Retina (tissue), 1 donor: ENCODE data around the gene MS4A4A.
"Not testable (repeated sequence)": the region's sequence is repeated elsewhere in the genome, so short reads cannot be mapped to it uniquely, and the experiment has no call there.

ENCODE experiments used
- DNase-seq: peaks from one replicate; pipeline ENCODE4 v3.0.0-alpha.2; 2016

MS4A4A gene

DNA sequence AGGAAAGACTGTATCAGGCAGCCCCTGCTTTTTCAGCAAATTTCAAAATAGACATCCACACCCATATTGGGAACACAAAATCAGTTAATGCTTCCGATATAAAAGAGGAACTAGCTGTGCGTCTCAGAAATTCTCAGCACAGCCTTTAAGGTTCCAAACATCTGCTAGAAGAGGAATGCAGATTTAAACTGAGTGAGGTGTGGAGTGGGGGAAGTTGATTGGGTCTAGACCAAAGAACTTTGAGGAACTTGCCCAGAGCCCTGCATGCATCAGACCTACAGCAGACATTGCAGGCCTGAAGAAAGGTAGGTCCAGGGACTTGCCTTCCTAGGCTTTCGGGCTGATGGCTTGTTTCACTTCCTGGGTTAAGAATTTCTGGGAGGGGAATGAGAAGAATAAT lies at the start of gene MS4A4A:
Gene MS4A4A, plus strand, starts transcription at position 255 of the 400 bp plus-strand sequence. Its CDS starts 10 bp downstream, at position 265.
- DNase-seq = no peak

DNA sequence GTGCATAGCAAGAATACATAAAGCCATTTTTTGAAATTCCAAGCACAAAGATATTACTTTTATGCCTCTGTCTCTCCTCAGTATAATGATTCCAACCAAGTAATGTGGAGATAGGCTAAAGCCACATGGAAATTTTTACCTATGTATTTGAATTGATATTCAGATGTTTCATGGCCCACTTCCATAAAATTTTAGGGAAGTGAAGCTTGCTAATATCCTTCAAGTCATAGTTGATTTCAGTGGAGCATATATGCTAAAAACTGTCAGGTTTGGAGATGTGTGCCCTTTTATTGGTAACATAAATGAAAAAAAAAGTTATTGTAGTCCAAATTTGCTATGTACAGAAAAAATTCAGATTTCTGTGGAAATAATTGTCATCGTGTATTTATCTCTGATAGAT lies 49.8 kb upstream of the MS4A4A start:
- no peak for DNase-seq

DNA sequence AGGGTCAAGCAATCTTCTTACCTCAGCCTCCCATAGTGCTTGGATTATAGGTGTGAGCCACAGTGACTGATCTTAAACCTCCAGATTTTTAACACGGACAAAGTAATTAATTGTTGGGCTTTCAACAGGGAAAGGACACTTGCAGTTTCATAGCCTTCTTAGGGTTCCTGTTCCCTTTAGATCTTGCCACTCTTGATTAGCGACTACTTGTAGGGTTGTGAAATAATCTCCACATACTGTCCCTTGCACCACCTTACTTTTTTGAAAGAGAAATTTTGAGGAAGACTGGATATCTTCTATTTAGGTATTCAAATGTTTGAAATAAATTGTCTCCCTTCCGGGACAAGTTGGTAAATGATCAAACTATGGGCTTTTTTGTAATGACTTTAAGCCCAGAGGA lies 45.1 kb upstream of the MS4A4A start:
- DNase-seq = no peak

DNA sequence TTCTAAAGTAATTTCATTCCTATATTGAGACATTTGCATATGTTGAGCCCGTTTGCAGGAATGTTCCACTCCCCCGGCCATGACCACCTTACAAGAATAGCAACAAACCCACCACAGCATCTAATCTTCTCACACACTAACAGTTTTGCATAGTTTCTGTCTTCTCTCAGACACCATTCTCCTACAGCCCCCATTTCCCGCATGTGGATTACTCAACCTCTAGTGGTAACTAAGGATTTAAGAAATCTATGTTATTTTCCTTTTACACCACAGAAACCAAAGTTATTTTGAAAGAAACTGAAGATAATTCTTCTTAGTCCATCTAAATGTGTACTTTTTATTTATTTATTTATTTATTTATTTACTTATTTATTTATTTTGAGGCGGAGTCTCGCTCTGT lies 39.8 kb upstream of the MS4A4A start:
- no peak for DNase-seq

GRCh38 chr11:60241786-60242185 lies 38.7 kb upstream of the MS4A4A start:
- DNase-seq = no peak

DNA sequence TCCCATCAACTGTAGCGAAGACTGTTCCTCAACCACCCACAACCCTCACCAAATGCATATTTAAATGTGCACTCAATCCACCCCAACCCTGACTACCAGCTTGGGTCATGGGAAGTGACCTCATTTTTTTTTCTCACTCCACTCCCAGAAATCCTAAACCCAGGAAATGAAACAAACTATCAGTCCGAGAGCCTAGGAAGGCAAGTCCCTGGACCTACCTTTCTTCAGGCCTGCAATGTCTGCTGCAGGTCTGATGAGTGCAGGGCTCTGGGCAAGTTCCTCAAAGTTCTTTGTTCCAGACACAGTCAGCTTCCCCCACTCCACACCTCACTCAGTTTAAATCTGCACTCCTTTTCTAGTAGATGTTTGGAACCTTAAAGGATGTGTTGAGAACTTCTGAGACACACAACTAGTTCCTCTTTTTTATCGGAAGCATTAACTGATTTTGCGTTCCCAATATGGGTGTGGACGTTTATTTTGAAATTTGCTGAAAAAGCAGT lies 37.7 kb upstream of the MS4A4A start, which contains the start of gene MS4A4E:
Gene MS4A4E, minus strand, starts transcription at position 398 of the 500 bp plus-strand sequence. CDS start 13,082 bp downstream, outside the sequence.
- no peak for DNase-seq

DNA sequence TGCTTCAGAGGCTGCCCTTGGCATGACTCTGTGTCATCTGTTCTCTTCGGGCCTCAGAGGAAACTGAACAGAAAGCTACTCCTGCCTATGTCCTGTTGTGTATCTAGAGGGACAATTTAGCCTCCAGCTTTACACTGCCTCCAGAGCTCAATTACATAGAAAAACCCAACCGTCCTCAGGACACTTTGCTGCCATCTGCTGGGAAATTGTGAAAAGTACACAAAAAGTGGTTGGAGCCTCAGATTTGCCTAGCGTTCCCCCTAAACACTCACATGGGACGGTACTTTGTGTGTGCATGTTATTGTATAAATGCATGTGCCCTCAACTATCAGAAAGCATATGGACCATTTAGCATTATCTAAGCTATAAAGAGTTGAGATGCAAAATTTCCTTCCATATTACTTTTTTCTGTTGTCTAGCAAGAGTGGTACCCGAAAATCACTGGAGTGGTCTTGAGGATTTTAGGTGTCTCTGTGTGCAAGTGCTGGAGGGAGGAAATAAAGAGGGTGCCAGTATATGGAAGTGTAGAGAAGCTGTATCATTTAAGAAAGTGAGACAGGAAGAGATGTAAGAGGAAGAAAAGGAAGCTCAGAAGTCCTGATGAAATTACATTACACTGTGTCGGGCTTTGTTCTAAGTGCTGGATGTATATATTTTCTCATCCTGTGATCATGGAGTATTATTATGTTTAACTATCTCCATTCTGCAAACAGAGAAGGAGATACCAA lies 28.8 kb upstream of the MS4A4A start:
- peak; percentile 30 for DNase-seq

DNA sequence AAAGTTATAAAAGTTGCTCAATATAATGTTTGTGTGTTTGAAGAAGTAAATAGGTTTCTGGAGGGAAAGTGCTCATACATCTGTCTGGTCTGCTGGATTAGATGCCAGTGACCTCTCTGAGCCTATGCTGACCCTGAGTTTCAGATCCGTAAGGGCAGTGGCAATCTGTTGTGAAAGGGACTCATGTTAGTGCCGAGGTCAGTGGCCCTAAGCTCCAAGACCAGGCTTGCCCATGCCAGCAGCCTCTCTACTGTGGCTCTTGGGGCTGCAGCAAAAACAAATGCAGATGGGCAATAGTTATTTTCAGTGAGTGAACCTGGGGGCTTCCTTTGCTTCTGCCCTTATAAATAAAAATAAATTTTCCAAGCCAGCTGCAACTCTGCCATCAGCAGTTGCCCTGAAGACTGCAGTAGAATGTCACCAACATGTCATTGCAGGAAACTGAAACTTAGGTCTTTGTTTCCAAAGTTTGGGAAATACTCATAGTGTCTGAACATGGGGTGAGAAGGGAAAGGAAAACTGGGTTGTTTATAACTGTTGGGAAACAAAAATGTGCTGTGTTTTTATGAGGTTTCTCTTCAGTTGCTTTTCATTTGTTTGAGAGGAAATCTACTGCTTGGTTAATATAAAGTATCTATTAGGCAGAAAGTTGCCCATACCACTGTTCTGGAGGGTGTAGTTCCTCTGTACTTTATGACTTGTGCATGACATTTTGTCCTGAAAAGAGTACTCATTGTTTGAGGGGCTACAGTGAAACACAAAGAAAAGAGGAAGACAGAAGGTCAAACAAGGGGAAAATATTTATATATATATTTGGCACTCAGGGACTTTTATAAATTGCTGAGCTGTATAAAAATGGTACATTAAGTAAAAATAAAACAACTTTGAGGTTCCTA lies 28.0 kb upstream of the MS4A4A start:
- no peak for DNase-seq

DNA sequence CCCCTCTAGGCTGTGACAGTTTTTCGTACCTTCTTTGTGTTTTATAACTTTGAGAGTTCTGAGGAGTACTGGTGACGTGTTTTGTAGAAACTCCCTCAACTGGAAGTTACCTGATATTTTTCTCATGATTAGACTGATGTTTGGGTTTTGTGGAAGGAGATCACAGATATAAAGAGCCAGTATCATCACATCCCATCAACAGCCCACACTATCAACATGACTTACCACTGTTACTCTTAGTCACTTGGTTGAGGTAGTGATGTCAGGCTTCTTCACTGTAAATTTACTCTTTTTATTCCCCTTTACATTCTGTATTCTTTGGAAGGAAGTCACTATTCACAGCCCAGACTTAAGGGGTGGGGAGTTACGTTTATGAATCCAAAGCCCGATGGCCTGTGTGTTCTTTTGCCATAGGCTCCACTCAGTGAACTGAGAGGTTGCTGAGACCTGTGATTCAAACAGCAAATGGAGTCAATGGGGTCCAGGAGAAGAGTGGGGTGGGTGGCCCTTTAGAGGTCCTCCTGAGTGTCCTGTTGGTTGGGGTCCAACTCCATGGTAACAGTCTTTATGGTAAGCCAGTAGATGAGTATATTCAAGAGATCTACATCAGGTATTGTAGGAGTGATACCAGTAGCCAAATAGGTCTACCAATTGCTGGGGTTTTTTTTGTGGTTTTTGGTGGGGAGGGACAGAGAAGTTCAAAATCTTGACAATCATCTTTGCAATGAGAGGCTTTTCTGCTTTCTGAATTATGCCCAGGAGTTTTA lies 22.3 kb upstream of the MS4A4A start:
- no peak for DNase-seq

DNA sequence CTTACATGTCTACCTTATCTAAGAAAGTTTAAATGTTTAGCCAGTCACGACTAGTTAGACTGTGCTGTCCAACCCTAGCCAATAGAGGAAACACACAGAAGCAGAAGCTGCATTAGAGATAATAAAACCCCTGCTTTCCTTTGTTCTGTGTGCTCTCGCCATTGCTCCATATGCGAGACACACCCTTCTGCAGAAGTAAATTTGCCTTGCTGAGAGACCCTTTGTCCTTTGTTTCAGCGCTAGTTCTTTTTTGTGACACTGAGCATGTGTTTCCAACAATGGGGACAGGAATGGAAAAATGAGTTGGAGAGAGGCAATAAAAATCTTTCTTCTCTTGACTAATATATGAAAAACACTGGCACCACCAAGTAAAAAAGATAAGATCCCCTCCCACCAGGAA lies 19.5 kb upstream of the MS4A4A start:
- no peak for DNase-seq

GRCh38 chr11:60263402-60263801 lies 17.1 kb upstream of the MS4A4A start:
- no peak for DNase-seq

GRCh38 chr11:60264644-60265043 lies 15.8 kb upstream of the MS4A4A start:
- no peak for DNase-seq

- peak; percentile 31 for DNase-seq
Observed at GRCh38 chr11:60265373-60266214, 14.9 kb upstream of the MS4A4A start.

GRCh38 chr11:60274416-60274815 lies 6.0 kb upstream of the MS4A4A start:
- DNase-seq = no peak

DNA sequence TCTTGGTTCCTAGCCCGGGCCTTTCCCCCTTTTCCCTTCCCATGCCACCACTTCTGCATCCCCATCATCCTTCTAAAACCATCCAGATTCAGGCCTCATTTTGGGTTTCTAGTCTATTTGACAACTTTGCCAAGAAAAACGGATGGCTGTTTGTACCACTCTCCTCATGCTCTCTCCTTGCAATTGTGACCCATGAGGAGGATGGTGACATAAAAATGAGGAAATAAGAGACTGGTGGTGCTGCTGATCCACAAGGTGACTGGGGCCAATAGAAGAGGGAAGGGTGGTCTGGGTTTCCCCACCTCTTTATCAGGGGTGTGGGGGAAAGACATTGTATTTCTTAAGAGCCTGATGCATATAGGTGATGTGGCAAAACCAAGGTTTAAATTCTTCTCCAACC lies 1.0 kb downstream of the MS4A4A start:
- DNase-seq = no peak

DNA sequence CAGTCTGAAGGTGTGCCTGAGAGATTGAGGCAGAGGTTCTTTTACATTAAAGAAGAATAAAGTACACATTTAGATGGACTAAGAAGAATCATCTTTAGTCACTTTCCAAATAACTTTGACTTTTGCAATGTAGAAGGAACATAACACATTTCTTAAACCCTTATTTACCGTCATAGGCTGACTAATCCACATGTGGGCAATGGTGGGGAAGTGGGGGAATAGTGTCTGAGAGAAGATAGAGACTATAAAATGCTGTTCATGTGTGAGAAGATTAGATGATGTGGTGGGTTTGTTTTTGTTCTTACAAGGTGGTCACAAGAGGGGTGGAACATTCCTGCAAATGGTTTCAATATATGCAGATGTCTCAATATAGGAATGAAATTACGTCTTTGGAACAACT lies 1.8 kb downstream of the MS4A4A start:
- no peak for DNase-seq

DNA sequence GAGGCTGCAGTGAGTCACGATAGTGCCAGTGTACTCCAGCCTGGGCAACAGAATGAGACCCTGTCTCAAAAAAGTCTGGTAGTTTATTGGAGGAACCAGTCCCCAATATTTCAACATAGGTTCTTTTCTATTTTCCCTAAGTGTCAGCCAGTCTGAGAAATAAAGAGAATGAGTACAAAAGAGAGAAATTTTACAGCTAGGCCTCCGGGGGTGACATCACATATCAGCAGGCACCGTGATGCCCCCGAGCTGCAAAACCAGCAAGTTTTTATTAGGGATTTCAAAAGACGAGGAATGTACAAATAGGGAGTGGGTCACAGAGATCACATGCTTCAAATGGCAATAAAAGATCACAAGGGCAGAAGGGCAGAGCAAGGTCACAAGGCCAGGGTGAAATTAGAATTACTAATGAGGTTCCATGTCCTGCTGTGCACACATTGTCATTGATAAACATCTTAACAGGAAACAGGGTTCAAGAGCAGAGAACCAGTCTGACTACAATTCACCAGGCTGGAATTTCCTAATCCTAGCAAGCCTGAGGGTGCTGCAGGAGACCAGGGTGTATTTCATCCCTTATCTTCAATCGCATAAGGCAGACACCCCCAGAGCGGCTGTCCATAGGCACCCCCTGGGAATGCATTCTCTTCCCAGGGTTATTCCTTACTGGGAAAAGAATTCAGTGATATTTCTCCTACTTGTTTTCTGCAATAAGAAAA lies 5.1 kb downstream of the MS4A4A start:
- not testable (repeated sequence) for DNase-seq

DNA sequence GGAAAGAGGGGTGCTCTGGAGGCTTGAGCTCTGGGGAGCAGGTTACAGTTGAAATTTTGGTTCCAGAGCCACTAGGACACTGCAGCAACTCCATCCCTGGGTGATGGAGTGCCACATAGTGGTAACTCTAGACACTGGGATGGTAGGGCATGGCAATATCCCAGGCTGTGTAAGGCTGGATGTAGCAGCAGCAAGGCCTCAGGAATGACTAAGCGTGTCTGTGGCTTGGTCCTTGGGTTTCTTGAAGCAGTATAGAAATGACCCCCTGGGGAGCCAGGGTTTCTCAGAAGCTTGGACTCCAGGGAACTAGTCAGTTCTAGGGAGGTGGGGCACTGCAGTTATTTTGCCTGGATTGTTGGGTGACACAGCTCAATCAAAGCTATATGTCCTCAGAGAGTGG lies 8.1 kb downstream of the MS4A4A start:
- no peak for DNase-seq

- DNase-seq = no peak
Observed at GRCh38 chr11:60292145-60292544, 11.7 kb downstream of the MS4A4A start.

DNA sequence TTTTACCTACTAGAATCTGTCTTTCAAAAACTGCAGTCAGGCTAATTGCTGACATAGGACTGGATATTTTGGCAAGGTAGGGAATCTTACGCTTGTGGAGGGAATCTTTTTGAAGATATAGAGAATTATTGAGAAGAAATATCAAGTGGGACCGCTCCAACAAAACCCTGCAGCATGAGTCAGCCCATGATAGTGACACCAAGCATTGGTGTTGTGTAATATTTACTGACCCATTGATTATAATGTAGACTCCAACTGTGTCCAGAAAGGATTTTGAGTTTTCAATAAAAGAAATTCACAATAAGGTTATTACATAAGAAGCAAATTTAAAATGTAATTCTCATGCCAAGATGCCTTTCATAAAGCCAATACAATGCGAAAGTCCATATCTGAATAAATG lies 20.7 kb downstream of the MS4A4A start:
- DNase-seq = no peak

DNA sequence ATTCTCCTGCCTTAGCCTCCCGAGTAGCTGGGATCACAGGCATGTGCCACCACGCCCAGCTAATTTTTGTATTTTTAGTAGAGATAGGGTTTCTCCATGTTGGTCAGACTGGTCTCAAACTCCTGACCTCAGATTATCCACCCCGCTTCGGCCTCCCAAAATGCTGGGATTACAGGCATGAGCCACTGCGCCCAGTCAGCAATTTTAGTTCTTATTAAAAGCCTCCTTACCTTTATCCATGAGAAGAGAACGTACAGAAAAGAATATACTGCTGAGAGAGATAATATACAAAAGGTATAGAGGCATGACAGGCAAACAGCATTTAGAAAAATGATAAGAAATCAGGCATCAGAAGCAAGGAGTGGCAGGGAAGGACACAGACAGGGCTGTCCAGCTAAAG lies 21.4 kb downstream of the MS4A4A start:
- not testable (repeated sequence) for DNase-seq
